ENCODE results near the gene ETV1.

DNA sequence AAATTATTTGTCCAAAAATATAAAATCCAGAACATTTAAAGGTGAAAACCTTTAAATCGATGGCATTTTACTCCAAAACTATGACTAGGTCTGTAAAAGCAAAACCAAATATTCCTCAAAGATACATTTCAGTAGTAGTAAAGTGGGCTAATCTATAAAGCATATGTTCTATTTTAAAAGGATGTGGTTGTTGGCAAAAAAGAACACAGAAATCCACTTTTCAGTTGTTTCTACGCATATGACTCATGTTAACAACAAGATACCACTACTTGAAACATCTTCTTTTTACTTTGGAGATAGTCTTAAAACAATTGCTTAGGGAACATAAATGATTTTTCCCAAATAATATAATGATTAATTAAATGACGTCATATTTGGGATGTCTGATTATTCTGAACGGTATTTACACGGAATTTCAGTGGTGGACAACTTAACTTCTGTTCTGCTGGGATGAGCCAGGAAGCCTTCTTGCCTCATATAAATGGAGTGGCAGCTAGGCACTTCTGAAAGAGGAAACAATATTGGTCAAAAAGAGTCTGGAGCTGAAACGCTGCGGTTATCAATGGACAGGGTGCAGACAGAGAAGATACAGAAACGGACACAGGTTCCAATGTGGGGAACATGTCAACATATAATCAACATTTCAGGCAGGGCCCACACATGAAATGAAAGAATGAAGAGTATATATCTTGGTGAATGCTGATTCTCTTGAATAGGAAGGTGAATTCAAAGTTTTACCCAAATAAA, 78.5 kb downstream of the ETV1 start:
- TF ChIP-seq, protein P1, sequence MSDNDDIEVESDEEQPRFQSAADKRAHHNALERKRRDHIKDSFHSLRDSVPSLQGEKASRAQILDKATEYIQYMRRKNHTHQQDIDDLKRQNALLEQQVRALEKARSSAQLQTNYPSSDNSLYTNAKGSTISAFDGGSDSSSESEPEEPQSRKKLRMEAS (IDR thresholded peaks at IDR 0.05): no peak
- TF ChIP-seq, protein P2, sequence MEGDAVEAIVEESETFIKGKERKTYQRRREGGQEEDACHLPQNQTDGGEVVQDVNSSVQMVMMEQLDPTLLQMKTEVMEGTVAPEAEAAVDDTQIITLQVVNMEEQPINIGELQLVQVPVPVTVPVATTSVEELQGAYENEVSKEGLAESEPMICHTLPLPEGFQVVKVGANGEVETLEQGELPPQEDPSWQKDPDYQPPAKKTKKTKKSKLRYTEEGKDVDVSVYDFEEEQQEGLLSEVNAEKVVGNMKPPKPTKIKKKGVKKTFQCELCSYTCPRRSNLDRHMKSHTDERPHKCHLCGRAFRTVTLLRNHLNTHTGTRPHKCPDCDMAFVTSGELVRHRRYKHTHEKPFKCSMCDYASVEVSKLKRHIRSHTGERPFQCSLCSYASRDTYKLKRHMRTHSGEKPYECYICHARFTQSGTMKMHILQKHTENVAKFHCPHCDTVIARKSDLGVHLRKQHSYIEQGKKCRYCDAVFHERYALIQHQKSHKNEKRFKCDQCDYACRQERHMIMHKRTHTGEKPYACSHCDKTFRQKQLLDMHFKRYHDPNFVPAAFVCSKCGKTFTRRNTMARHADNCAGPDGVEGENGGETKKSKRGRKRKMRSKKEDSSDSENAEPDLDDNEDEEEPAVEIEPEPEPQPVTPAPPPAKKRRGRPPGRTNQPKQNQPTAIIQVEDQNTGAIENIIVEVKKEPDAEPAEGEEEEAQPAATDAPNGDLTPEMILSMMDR (IDR thresholded peaks at IDR 0.05 in 2 of 3, conservative IDR thresholded peaks at IDR 0.05 in 1 of 3; ENCODE audit: borderline replicate concordance in 1 of 3, insufficient read depth in 1 of 3, low read depth in 2 of 3, low read length in 2 of 3): no peak
- TF ChIP-seq, protein P3, sequence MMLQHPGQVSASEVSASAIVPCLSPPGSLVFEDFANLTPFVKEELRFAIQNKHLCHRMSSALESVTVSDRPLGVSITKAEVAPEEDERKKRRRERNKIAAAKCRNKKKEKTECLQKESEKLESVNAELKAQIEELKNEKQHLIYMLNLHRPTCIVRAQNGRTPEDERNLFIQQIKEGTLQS (IDR thresholded peaks at IDR 0.05): no peak
- TF ChIP-seq POLR2AphosphoS5 (IDR thresholded peaks at IDR 0.05; ENCODE audit: low read depth, low read length) (no peak), CBX3 (IDR thresholded peaks at IDR 0.05; ENCODE audit: low read depth) (no peak), POLR2A (IDR thresholded peaks at IDR 0.05; ENCODE audit: borderline replicate concordance, extremely low read depth, insufficient read depth, insufficient read length) (no peak), RAD21 (IDR thresholded peaks at IDR 0.05; ENCODE audit: low read depth) (no peak)
